Measurements from ENCODE around the gene ATF6B. TPM values are rescaled to one million over a fixed set of nuclear protein-coding genes. Genes with fewer than 3 reads are reported as not detected.
A peak's percentile ranks its signal among the peaks of the same experiment; 100 is the strongest.

The ATF6B gene
- total RNA-seq, 1 donor from 2014 or later, result 42.5 TPM

DNA sequence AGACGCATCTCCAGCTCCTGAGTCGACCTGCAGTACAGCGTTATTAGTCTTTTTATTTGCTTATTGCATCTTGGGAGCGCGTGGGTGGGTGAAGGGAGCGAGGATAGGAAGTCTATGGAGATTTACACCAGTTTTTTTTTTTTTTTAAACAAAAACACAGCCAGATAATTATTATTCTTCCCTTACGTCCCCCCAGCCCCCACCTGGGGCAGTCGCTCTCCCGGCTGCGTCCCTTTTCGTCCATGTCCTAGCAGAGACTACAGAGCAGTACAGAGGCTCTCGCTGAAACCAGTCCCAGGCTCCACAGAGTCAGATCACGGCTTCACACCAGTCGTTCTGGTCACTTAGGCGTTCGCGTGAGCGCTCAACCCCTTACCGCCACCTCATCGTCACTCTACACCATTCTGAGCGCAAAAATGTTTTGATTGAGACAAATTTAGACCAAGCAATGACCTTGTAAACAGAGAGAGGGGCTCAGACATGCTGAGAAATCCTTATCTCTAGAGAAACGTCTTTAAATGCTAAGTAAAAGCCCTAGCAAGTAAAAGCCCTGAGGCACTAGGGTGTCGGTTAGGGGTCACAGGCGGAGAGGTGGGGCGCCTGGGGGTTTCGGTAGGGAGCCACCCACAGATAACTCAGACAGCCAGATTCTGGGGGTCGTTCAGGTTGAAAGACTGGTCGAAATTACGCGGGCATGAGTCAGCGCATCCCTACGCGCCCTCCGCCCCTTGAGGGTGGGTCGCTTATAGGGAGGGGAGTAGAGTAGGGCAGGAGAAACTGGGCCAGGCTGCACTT is 24.9 kb upstream of the ATF6B start:
- Histone ChIP-seq H3K4me3 (ENCODE audit: low read depth, low read length) (peak overlapping the region; percentile 61), H3K27me3 (ENCODE audit: control insufficient read depth, insufficient read depth, low read length) (peaks cover 33% of the 10 kb centered on the region), H3K36me3 (ENCODE audit: control insufficient read depth, insufficient read depth, low read length) (no peaks in the 10 kb centered on the region)
- DNase-seq (ENCODE audit: low read depth), result no peak
- TF ChIP-seq, protein P1, sequence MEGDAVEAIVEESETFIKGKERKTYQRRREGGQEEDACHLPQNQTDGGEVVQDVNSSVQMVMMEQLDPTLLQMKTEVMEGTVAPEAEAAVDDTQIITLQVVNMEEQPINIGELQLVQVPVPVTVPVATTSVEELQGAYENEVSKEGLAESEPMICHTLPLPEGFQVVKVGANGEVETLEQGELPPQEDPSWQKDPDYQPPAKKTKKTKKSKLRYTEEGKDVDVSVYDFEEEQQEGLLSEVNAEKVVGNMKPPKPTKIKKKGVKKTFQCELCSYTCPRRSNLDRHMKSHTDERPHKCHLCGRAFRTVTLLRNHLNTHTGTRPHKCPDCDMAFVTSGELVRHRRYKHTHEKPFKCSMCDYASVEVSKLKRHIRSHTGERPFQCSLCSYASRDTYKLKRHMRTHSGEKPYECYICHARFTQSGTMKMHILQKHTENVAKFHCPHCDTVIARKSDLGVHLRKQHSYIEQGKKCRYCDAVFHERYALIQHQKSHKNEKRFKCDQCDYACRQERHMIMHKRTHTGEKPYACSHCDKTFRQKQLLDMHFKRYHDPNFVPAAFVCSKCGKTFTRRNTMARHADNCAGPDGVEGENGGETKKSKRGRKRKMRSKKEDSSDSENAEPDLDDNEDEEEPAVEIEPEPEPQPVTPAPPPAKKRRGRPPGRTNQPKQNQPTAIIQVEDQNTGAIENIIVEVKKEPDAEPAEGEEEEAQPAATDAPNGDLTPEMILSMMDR (IDR thresholded peaks at IDR 0.05; ENCODE audit: insufficient read depth, low read length, poor library complexity, severe bottlenecking), result no peak

DNA sequence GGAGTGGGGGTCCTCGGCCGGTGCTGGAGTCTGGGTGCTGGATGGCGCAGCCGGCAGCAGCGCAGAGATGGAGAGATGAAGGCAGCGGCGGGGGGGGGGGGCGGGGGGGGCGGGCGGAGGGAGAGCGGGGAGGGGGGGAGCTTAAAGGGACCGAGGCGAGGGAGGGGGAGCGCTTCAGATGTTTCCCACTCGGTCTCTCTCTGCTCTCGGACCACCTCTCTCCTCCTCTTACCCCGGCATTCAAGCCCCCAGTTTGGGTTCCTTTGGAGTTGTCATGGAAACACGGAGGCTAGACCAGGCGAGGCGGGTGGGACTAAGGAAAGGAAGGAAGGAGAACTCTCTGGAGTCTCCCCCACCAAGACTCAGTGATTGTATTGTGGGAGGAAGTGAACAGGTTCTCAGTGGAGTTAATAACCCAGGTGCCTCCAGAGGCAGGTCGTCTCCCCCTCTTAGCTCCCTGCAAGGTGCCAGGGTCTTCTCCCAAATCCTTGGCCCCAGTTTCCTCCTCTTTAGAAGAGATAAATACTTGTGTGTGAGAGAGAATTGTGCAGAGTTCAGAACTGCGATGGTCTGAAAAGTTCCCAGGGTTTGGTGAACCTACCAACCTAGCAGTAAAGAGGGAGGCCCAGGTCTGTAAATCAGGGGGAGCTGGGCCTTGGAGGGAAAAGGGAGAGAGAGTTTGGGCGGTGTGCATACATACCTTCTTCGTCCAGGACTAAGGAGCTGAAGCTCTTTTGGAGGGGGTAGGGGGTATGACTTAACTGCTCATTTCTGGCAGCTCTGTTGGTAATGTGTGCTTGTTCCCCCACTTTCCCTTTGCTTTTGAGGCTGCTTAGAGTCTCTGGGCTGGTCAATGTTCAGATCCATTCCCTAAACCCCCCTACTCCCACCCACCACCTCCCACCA is 24.1 kb upstream of the ATF6B start, which contains the start of gene PRRT1:
TSS of gene PRRT1 (minus strand) at position 77 of the 906 bp plus-strand sequence. CDS start 112 bp downstream, outside the sequence.
- H3K4me3 ChIP-seq (ENCODE audit: low read depth, low read length), result peak within 1 kb of the TSS; percentile 61
- peaks cover 40% of the 10 kb centered on the region for H3K27me3 ChIP-seq (ENCODE audit: control insufficient read depth, insufficient read depth, low read length)
- no peak for DNase-seq (ENCODE audit: low read depth)
- H3K36me3 ChIP-seq (ENCODE audit: control insufficient read depth, insufficient read depth, low read length), result no peaks in the 10 kb centered on the region
- TF ChIP-seq, protein P1 (IDR thresholded peaks at IDR 0.05; ENCODE audit: insufficient read depth, low read length, poor library complexity, severe bottlenecking), result no peak

DNA sequence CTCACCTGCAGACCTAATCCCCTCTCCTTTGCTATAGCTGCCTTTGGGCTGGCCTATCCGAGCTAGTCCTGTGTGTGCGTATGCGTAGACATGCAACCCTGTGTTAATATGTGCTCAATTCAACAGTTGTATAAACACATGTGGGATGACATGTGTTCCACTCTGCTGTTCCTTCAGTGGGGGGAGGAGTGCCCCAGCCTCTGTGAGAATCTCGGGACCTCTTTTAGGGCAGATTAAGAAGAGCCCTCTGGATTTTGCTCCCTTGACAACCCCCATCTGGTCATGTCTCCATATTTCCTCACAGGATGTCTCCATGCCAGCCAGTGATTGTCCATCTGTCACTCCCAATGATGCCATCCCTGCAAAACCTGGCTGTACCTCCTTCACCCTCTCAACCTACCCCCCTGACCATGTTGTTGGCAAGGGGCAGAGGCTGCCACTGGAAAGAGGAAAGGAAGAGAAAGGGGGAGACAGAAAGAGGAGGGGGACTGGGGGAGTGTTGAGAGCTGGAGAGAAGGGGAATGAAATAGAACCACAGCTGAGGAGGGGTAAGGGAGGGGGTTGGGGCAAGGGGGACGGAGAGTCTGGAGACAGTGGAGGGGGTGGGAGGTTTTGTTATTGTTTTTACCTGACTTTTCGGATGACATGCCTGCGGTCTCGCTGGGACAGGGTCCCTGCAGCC is 23.3 kb upstream of the ATF6B start:
- TF ChIP-seq, protein P1 (IDR thresholded peaks at IDR 0.05; ENCODE audit: insufficient read depth, low read length, poor library complexity, severe bottlenecking), result no peak
- Histone ChIP-seq H3K4me3 (ENCODE audit: low read depth, low read length) (peak overlapping the region; percentile 8), H3K36me3 (ENCODE audit: control insufficient read depth, insufficient read depth, low read length) (no peaks in the 10 kb centered on the region), H3K27me3 (ENCODE audit: control insufficient read depth, insufficient read depth, low read length) (peaks cover 40% of the 10 kb centered on the region)
- DNase-seq (ENCODE audit: low read depth), result no peak

DNA sequence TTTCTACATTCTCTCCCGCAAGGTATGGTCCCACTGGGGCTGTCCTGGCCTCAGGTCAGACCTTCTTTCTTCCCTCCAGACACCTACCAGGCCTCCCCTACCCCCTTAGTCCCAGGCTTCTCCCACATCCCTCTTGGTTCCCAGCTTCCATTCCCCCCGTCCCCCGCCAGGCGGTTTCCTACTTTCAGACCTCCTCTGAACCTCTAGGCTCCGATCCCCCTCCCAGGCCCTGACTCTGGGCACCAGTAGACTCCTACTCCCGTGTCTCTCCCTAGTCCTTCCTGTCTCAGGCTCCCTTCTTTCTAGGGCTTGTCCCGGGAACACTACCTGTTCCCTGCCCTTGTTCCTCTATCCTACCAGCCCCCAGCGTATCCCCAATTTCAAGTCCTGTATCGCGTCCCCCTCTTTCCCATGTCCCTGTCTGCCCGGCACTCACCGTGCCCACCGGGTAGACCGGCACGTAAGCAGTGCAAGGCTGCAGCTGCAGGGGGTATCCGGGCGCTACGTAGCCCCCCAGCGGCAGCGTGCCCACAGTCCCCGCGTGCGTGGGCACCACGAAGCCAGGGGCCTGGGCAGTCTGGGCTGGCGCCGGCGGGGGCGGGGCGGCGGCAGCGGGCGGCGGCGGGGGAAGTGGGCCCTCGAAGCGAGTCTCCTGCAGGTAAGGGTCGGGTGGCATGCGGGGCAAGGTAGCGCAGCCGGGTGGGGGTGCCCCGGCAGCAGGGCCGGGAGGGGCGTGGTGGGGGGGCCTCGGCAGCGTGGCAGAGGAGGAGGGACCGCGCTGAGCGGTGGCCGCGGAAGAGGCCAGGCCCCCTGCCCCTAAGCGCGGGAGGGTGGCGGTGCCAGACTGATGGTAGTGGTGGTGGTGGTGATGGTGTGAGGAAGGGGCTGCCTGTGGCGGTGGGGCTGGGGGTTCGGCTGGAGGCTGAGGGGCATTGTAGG is 22.2 kb upstream of the ATF6B start:
- no peak overlapping the region for H3K4me3 ChIP-seq (ENCODE audit: low read depth, low read length)
- TF ChIP-seq, protein P1 (IDR thresholded peaks at IDR 0.05; ENCODE audit: insufficient read depth, low read length, poor library complexity, severe bottlenecking), result no peak

More for the DNA sequence above, 22.2 kb upstream of the ATF6B start:
- H3K27me3 ChIP-seq (ENCODE audit: control insufficient read depth, insufficient read depth, low read length), result peaks cover 40% of the 10 kb centered on the region
- no peak for DNase-seq (ENCODE audit: low read depth)
- H3K36me3 ChIP-seq (ENCODE audit: control insufficient read depth, insufficient read depth, low read length), result no peaks in the 10 kb centered on the region

Data from kidney epithelial cell (primary cell).